GM18520 (cell line): ENCODE data around the gene NT5DC4.

ENCODE experiments used
- ATAC-seq: cut with Tn5 transposase; IDR thresholded peaks from one replicate; pipeline ENCODE4 v1.9.1; 2021; ENCODE audit not compliant: unreplicated experiment

The NT5DC4 gene

DNA sequence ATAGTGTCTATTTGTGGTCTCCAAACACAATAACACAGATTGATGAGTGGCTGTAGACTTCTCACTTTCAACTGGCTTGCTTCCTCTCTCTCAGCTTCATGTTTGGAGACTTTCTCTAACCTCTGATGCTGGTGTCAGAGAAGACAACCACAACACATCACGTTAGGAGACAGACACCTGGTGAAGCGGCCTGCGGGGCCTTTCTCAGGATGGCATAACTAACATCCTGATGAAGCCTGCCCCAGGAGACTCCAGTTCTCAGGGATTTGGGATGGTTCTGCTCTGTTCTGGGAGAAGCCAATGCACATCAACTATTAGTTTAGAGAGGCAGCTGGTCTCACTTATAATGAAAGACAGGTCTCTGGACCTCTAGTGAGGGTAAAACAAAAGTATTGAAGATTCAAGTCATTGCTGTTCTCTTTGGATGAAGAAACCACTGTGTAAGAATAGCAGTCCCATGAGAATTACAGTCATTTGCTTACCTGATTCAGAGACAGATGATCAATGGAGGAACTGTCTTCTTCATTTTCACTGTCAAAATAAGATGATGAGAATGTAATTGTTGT lies 61.5 kb downstream of the NT5DC4 start:
- ATAC-seq = peak; percentile 78

DNA sequence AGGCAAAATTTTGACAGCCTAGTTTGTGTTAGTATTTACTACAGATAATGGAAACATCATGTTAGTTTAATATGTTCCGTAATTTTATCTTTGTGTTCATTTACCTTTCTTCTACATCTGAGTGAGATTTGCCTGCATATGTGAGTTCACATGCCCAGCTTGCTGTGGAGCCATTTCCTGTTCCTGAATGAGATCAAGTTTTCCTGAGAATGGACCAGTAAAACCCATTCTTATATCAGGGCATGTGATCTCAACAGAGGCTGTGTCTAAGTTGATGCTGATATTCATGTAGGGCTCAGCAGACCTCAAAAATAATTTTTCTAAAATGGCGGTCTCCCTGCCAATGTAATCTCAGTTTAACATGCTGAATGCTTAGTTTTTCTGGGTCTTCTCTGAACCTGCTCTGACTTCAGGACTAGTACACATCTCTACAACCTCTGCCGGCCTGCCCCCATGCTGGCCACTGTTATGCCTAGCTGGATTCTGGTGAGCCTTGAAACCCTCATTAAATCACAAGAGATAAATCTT lies 62.4 kb downstream of the NT5DC4 start:
- ATAC-seq = no peak

DNA sequence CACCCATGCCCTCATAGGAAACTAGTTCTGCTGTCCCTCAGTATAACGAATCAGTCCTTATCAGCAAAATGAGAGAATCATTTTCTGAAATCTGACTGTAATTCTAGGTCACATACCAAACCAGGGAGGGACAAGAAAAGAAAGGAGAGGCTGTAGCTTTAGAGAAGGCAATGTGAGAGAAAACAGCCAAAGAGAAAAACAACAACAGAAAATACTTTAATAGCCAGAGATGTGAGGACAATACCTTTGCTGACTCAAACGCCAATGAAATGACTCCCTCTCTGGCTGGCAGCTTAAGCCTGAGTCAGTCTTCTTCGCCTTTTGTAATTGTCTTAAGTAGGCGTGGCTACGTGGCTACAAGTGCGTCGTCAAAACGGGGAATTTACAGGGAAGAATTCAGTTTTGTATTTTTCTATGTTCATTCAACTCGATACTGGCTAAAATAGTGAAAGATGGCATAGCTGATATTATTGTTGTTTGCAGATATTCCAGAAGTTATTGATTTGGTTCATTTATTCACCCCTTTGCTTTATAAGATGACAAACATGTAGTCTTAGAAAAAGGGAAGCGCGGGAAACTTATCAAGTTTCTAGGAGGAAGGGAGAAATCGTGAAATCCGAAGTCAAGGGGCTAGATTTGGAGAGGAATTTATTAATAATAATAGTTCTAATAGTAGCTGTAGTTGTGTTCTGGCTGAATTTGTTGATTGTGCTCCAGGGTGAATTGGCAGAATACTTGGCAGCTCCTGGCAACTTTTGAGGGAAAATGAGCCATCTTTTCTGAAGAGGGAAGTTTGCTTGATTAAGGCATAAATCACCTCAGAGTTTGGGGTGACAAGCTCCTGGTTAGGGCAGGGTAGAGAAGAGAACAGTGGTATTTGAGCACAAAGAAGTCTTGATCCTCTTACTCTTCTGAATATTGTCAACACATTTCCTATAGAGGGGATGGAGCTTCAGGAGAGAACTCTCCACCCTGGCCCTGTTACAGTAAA lies 63.7 kb downstream of the NT5DC4 start, which contains the start of gene IL1A:
Gene IL1A, minus strand, starts transcription at position 295 of the 991 bp plus-strand sequence. CDS start 723 bp downstream, outside the sequence.
- no peak for ATAC-seq

DNA sequence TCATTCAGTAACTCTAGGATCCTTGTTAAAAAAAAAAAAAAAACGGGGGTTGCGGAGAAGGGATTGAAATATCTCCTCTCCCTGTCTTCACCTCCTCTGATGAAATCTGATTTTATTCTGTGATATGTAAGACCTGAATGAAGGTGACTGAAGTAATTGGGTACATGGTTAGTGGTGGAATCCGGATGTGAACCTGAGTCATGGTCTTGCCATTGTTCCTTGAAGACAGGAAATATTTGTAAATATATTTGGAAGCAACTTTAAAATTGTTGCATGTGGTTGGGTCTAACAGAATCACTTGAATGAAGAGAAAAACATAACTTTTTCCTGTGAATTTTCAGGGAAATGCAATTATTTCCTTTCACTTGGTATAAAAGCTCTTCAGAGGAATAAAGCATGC lies 66.5 kb downstream of the NT5DC4 start:
- no peak for ATAC-seq

DNA sequence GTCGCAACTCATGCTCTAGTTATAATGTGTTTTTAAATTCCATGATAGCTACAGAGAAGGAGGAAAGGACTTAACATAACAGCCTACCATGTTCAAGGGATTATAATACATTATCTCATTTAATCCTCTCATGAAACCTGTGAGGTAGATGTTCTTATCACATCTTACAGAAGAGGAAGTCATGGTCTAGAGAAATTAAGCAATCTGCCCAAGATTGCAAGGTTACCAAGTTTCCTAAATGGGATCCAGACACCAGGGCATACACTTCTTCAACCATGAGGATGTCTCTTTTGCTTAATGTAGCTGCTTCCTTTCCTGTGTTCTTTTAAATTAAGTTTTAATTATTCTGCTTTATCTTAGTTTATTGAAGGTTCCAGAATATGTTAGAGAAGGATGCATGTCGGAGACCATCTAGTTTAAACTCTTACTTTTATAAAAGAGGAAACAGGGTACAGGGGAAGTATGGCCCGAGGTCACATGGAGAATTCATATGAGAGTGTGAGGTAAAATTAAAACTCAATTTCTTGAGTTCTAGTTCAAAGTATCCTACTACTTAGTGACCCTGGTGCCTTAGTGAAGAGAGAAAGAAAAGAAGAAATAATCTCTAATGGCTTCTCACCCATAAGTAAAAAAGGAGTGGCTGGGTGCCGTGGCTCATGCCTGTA lies 67.0 kb downstream of the NT5DC4 start:
- no peak for ATAC-seq

DNA sequence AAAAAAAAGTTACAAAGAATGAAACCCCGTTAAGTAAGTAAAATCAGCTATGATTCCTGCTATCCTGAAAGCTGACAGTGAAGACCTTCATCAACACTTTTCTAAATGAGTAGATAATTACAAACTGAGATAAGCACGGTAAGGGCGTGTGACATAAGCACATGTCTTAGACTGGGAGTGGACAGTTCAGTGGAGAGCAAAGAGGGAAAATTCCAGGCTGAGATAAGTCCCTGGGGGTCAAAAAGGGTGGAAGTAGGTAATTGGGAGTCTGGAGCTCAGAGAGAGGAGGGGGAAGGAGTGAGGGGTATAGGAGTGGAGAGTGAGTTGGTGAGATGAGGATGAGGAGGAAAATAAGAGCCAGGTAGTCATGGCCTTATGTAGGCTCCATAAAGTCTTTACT lies 67.8 kb downstream of the NT5DC4 start:
- no peak for ATAC-seq
